Right ventricle myocardium inferior (tissue), 1 donor: ENCODE measurements around the gene PNP. TPM values are rescaled to one million over a fixed set of nuclear protein-coding genes. Genes with fewer than 3 reads are reported as not detected.
"Not testable (repeated sequence)": the region's sequence is repeated elsewhere in the genome, so short reads cannot be mapped to it uniquely, and the experiment has no call there.

ENCODE experiments used
- ATAC-seq: fragments of 200-7000 bp; cut with Tn5 transposase; one replicate; pipeline ENCODE4 v1.9.1; 2020; ENCODE audit warnings: mild to moderate bottlenecking, moderate library complexity
- DNase-seq: peaks from one replicate; pipeline ENCODE4 v3.0.0; 2021; ENCODE audit errors: missing footprints
- intact Hi-C: fragments of 100-400 bp; cut with DNase I; formaldehyde crosslinking; loops from one replicate; pipeline ENCODE4 v1.11.0; 2022
- long read RNA-seq: library from polyadenylated mRNA; unstranded; transcript quantifications from one replicate; pipeline ENCODE4 v2.0.0, GENCODE V29; 2021
- total RNA-seq: library from RNA; stranded (reverse); fragmentation: NEBNext Ultra II Directional; extraction: Animal tissue kit (Norgen Biotek cat#: 25700); gene quantifications from one replicate; pipeline ENCODE4 v1.2.1, GENCODE V29; 2021
- donor health status: DM: no; HTN: yes; CAD: no; lungs with severe emphysema.

PNP gene
- total RNA-seq = 7.6 TPM
- long read RNA-seq, partial matches to known transcripts = 0 of 2 reads
- long read RNA-seq, other reads (novel, unspliced or antisense) = 0 of 2 reads

DNA sequence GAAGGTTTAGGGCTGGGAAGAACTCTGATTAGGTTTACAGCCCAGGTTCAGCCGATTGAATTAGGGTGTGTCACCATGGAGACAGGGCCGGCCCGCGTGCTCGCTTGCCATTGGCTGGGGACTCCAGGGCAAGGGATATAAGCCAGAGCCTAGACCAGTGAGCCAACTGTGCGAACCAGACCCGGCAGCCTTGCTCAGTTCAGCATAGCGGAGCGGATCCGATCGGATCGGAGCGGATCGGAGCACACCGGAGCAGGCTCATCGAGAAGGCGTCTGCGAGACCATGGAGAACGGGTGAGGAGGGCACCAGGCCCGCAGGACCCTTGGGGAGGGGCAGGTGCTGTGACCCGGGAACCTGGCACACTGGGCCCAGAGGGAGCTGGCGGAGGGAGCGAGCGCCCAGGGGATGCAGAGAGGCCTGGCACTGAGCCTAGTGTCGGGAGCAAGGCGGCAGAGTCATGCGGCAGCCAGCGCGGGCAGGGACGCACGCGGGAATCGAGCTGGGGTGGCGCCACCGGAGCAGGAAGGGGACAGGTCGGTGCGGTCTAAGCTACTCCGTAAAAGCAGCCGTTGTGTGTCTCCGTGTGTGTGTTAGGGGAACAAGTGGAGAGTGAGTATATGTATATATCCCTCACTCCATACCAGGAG is at the start of gene PNP:
TSS of gene PNP (plus strand) at position 165 of the 648 bp plus-strand sequence. CDS start at position 284, 119 bp downstream.
- DNase-seq (peak; percentile 93), ATAC-seq (peak; percentile 96)
- intact Hi-C loops = no loop called here

GRCh38 chr14:20419419-20419818 is 49.8 kb upstream of the PNP start:
- DNase-seq (no peak), ATAC-seq (no peak)
- intact Hi-C loops = no loop called here

DNA sequence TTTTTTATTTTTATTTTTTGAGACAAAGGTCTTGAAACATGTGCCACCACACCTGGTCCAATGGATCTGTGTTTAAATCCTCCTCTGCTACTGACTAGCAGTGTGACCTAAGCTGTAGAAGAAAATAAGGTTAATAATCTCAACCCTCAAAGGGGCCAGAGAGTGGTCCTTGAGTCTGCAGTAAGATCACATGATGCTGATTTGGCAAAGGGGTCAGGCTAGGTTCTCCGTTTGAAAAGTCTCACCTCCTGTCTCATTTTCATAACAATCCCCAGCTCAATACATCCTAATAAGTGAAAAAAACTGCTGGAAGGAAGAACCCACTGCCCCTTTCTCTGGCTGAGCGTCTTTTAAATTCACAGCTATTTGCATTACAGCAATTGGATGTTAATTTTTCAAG is 47.9 kb upstream of the PNP start:
- ATAC-seq (no peak), DNase-seq (no peak)
- intact Hi-C loops = no loop called here

DNA sequence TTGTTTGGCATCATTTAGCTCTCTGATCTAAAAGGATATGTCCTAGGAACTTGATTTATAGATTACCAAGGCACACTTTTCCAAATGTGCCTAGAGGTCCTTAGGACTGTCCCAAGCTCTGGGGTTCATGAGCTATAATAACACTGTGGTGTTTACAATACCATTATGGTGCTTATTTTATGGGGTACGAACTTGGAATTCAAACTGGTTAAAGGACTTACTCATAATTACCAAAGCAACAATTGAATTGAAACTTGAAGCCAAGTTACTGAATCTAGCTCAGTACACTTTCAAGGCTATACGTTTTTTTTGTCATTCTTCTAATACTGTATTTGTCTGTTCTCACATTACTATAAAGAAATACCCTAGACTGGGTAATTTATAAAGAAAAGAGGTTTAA is 46.3 kb upstream of the PNP start:
- intact Hi-C loops = no loop called here
- no peak for ATAC-seq
- no peak for DNase-seq

- intact Hi-C loops = no loop called here
- DNase-seq = no peak
- no peak for ATAC-seq
Observed at GRCh38 chr14:20424851-20425250, 44.4 kb upstream of the PNP start.

DNA sequence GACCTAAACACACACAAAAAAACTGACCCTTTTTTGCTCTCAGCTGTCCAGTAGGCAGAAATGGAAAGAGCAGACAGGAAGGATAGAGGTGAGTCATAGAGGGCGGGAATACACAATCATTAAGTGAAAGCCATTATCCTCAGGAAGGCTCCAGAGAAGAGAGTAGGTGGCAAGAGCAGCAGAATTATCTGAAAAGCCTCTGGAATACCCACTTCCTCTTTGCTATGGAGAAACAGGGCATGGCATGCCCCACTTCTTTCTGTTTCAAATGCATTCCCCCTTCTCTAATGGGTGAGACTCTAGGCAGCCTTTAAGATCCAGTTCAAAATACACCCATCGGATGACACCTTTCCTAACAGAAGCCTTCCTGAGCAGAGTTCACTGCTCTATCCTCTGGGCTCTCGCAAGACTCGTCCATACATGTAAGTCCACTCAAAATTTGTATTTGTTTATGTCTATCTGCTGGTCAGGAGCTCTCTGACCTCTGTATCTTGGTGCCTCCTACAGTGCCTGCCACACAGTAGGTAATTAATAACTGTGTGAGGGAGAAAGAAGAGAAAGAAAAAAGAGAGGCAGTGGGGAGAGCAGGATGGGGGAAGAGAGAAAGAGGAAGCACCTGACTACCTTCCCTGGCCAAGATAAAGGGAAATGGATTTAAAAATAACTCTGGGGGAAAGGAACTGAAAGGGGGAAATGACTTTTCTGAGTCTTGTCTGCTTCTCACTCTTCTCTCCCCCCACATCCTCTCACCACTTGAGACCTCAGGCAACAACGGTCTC is 41.8 kb upstream of the PNP start:
- DNase-seq (no peak), ATAC-seq (peak; percentile 44)
- intact Hi-C loops = no loop called here

- DNase-seq (peak; percentile 45), ATAC-seq (no peak)
- intact Hi-C loops = no loop called here
Observed at GRCh38 chr14:20428010-20428365, 41.2 kb upstream of the PNP start.

DNA sequence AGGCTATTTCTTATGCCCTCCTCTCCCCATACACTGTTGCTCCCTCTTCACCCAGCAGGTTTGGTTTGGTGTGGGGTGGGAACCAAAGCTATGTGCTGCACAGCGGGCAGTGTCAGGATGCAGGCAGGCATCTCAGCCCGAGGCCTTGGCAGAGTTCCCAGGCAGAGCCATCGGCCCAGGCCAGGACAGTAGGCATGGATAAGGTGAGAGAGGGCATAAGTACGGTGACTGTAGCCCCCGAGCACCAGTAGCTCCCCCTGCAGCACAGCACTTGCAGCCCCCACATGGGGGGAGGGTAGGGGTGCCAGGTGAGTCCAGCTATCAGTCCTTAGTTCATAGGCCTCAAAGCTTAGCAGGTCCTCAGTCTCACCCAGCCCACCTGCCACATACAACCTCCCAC is 40.4 kb upstream of the PNP start:
- DNase-seq (no peak), ATAC-seq (no peak)
- intact Hi-C loops = no loop called here

- intact Hi-C loops = no loop called here
- ATAC-seq (peak; percentile 18), DNase-seq (no peak)
Observed at GRCh38 chr14:20429801-20430669, 39.2 kb upstream of the PNP start.

- DNase-seq (peak; percentile 86), ATAC-seq (peak; percentile 78)
- intact Hi-C loops = no loop called here
Observed at GRCh38 chr14:20434701-20435581, 34.3 kb upstream of the PNP start.

GRCh38 chr14:20435582-20436362 is 33.4 kb upstream of the PNP start, which contains the start of gene KLHL33:
Gene KLHL33, minus strand, starts transcription at chr14:20436166. Its CDS starts 355 bp downstream, at chr14:20435811.
- no peak for DNase-seq
- ATAC-seq = peak; percentile 3
- intact Hi-C loops = no loop called here

DNA sequence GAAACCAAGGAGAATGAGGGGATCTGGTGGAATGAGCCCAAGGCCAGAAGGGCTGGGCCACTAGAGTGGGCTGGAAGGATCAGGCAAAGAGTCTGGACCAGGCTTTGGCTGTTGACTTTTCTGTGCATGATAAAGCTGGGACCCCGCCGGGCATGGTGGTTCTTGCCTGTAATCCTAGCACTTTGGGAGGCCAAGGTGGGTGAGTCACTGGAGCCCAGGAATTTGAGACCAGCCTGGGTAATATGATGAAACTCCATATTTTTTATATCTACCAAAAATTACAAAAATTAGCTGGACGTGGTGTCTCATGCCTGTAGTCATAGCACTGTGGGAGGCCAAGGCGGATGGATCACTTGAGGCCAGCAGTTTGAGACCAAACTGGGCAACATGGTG is 32.8 kb upstream of the PNP start:
- ATAC-seq (no peak), DNase-seq (no peak)
- intact Hi-C loops = no loop called here

- DNase-seq = no peak
- intact Hi-C loops = no loop called here
- no peak for ATAC-seq
Observed at GRCh38 chr14:20438664-20439063, 30.5 kb upstream of the PNP start.

GRCh38 chr14:20440465-20440864 is 28.7 kb upstream of the PNP start:
- intact Hi-C loops = no loop called here
- DNase-seq (no peak), ATAC-seq (no peak)

GRCh38 chr14:20440882-20441281 is 28.3 kb upstream of the PNP start:
- DNase-seq (no peak), ATAC-seq (no peak)
- intact Hi-C loops = no loop called here

GRCh38 chr14:20441461-20441860 is 27.7 kb upstream of the PNP start:
- ATAC-seq = no peak
- intact Hi-C loops = no loop called here
- no peak for DNase-seq

DNA sequence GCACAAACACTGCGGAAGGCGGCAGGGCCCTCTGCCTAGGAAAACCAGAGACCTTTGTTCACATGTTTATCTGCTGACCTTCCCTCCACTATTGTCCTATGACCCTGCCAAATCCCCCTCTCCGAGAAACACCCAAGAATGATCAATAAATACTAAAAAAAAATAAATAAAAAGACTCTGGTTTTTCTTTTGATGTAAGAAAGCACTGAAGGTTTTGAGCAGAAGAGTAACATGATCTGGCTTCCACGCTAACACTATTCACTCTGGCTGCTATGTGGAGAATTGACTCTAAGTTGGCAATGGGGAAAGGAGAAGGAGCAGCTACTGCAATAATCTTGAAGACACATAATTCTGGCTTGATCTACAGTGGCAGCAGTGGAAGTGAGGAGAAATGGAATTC is 25.6 kb upstream of the PNP start:
- DNase-seq, intact Hi-C loops, ATAC-seq: not testable (repeated sequence)

GRCh38 chr14:20446889-20447288 is 22.3 kb upstream of the PNP start:
- ATAC-seq (no peak), DNase-seq (no peak)
- intact Hi-C loops = no loop called here
